Muscle layer of colon (tissue), 2 donors: Measurements from ENCODE around the gene LIPF.
"Not testable (repeated sequence)": the region's sequence is repeated elsewhere in the genome, so short reads cannot be mapped to it uniquely, and the experiment has no call there.

ENCODE experiments used
- H3K27ac ChIP-seq: one replicate; pipeline ENCODE4 v1.7.0; 2013; ENCODE audit warnings: low read depth, mild to moderate bottlenecking, low read length, moderate library complexity
- H3K27me3 ChIP-seq, 2 donors: one replicate each; pipeline ENCODE4 v1.7.0; 2013; ENCODE audit warnings: low read length in 2 of 2, mild to moderate bottlenecking in 2 of 2; ENCODE audit not compliant: insufficient read depth in 2 of 2, control insufficient read depth in 1 of 2
- H3K36me3 ChIP-seq: one replicate; pipeline ENCODE4 v1.7.0; 2013; ENCODE audit warnings: mild to moderate bottlenecking, low read length; ENCODE audit not compliant: insufficient read depth
- H3K4me1 ChIP-seq: one replicate; pipeline ENCODE4 v1.7.0; 2013; ENCODE audit warnings: mild to moderate bottlenecking, low read length; ENCODE audit not compliant: insufficient read depth
- H3K4me3 ChIP-seq, 2 donors: one replicate each; pipeline ENCODE4 v1.7.0; 2013; ENCODE audit warnings: low read length in 2 of 2, low read depth in 1 of 2, mild to moderate bottlenecking in 1 of 2, moderate library complexity in 1 of 2
- H3K9ac ChIP-seq: one replicate; pipeline ENCODE4 v1.7.0; 2013; ENCODE audit warnings: low read length
- H3K9me3 ChIP-seq: one replicate; pipeline ENCODE4 v1.7.0; 2013; ENCODE audit warnings: mild to moderate bottlenecking, low read length
- donor health status: abdominal sarcoma.
- donor health status: Adenocarcinoma of cecum.

The LIPF gene

GRCh38 chr10:88676283-88677060, 12.2 kb downstream of the LIPF start:
- H3K9ac ChIP-seq = no peak overlapping the region
- H3K27ac ChIP-seq = no peak overlapping the region
- H3K27me3 ChIP-seq = no peaks in the 10 kb centered on the region
- no peak overlapping the region for H3K4me3 ChIP-seq
- H3K36me3 ChIP-seq = no peaks in the 10 kb centered on the region
- H3K4me1 ChIP-seq = no peaks in the 10 kb centered on the region
- no peaks in the 10 kb centered on the region for H3K9me3 ChIP-seq

- Histone ChIP-seq H3K27me3 (no peaks in the 10 kb centered on the region), H3K9me3 (no peaks in the 10 kb centered on the region), H3K4me3 (no peak overlapping the region), H3K9ac (no peak overlapping the region), H3K36me3 (no peaks in the 10 kb centered on the region), H3K4me1 (no peaks in the 10 kb centered on the region), H3K27ac (no peak overlapping the region)
These were observed 16.7 kb downstream of the LIPF start for GRCh38 chr10:88680958-88681357.

GRCh38 chr10:88682491-88682890, 18.2 kb downstream of the LIPF start:
- no peaks in the 10 kb centered on the region for H3K9me3 ChIP-seq
- no peak overlapping the region for H3K27ac ChIP-seq
- H3K4me1 ChIP-seq = no peaks in the 10 kb centered on the region
- no peaks in the 10 kb centered on the region for H3K36me3 ChIP-seq
- H3K4me3 ChIP-seq = no peak overlapping the region
- H3K9ac ChIP-seq = no peak overlapping the region
- H3K27me3 ChIP-seq = no peaks in the 10 kb centered on the region

- Histone ChIP-seq H3K36me3 (no peaks in the 10 kb centered on the region), H3K9ac (no peak overlapping the region), H3K4me3 (no peak overlapping the region), H3K27ac (no peak overlapping the region), H3K4me1 (no peaks in the 10 kb centered on the region), H3K9me3 (no peaks in the 10 kb centered on the region), H3K27me3 (no peaks in the 10 kb centered on the region)
These were observed 23.7 kb downstream of the LIPF start for GRCh38 chr10:88687853-88688467.

- Histone ChIP-seq H3K9ac (no peak overlapping the region), H3K4me1 (no peaks in the 10 kb centered on the region), H3K36me3 (no peaks in the 10 kb centered on the region), H3K27me3 (no peaks in the 10 kb centered on the region), H3K4me3 (no peak overlapping the region), H3K27ac (no peak overlapping the region), H3K9me3 (no peaks in the 10 kb centered on the region)
These were observed 25.1 kb downstream of the LIPF start for GRCh38 chr10:88689366-88689765.

GRCh38 chr10:88693392-88694020, 29.3 kb downstream of the LIPF start:
- no peaks in the 10 kb centered on the region for H3K27me3 ChIP-seq
- H3K9ac ChIP-seq = no peak overlapping the region
- no peak overlapping the region for H3K4me3 ChIP-seq
- no peak overlapping the region for H3K27ac ChIP-seq
- H3K36me3 ChIP-seq = no peaks in the 10 kb centered on the region
- H3K9me3 ChIP-seq = no peaks in the 10 kb centered on the region
- H3K4me1 ChIP-seq = no peaks in the 10 kb centered on the region

GRCh38 chr10:88702848-88703597, 38.8 kb downstream of the LIPF start:
- Histone ChIP-seq H3K4me3 (no peak overlapping the region), H3K27me3 (no peaks in the 10 kb centered on the region), H3K9ac (no peak overlapping the region), H3K36me3 (no peaks in the 10 kb centered on the region), H3K4me1 (no peaks in the 10 kb centered on the region), H3K27ac (no peak overlapping the region), H3K9me3 (no peaks in the 10 kb centered on the region)

- H3K27ac ChIP-seq = no peak within 1 kb of the TSS
- no peaks in the 10 kb centered on the region for H3K27me3 ChIP-seq
- H3K9me3 ChIP-seq = no peaks in the 10 kb centered on the region
- H3K4me1 ChIP-seq = no peaks in the 10 kb centered on the region
- no peak within 1 kb of the TSS for H3K9ac ChIP-seq
- no peaks in the 10 kb centered on the region for H3K36me3 ChIP-seq
- no peak within 1 kb of the TSS for H3K4me3 ChIP-seq
These were observed 41.7 kb downstream of the LIPF start, which contains the start of gene LIPK for GRCh38 chr10:88705958-88706357. Gene LIPK (plus strand): TSS chr10:88706249. CDS start chr10:88724544, 18,295 bp downstream.

- Histone ChIP-seq H3K4me3 (no peak overlapping the region), H3K36me3 (no peaks in the 10 kb centered on the region), H3K9me3 (no peaks in the 10 kb centered on the region), H3K27me3 (no peaks in the 10 kb centered on the region), H3K4me1 (no peaks in the 10 kb centered on the region), H3K9ac (no peak overlapping the region), H3K27ac (no peak overlapping the region)
These were observed 43.4 kb downstream of the LIPF start for GRCh38 chr10:88707429-88708155.

GRCh38 chr10:88709361-88709760, 45.1 kb downstream of the LIPF start:
- H3K36me3 ChIP-seq, H3K4me1 ChIP-seq, H3K4me3 ChIP-seq, H3K9me3 ChIP-seq, H3K9ac ChIP-seq, H3K27ac ChIP-seq, H3K27me3 ChIP-seq: not testable (repeated sequence)

GRCh38 chr10:88715517-88715916, 51.3 kb downstream of the LIPF start:
- H3K9ac ChIP-seq = no peak overlapping the region
- no peak overlapping the region for H3K4me3 ChIP-seq
- no peaks in the 10 kb centered on the region for H3K4me1 ChIP-seq
- H3K27ac ChIP-seq = no peak overlapping the region
- H3K27me3 ChIP-seq = no peaks in the 10 kb centered on the region
- H3K36me3 ChIP-seq = no peaks in the 10 kb centered on the region
- H3K9me3 ChIP-seq = no peaks in the 10 kb centered on the region
